HepG2 (cell line): ENCODE results near the gene LYRM1. TPM values are rescaled to one million over a fixed set of nuclear protein-coding genes. Genes with fewer than 3 reads are reported as not detected.

Experiments used
- HDAC1 ChIP-seq: sonication (generic); formaldehyde crosslinking; IDR thresholded peaks from 2 replicates; pipeline ENCODE4 v1.5.1; 2020; ENCODE audit warnings: mild to moderate bottlenecking, missing genetic modification reagents
- MLLT10 ChIP-seq: sonication (generic); formaldehyde crosslinking; IDR thresholded peaks from 2 replicates; pipeline ENCODE4 v1.4.0; 2020; ENCODE audit warnings: missing genetic modification reagents
- NAIF1 ChIP-seq: sonication (generic); formaldehyde crosslinking; IDR thresholded peaks from 2 replicates; pipeline ENCODE4 v1.5.0; 2020; ENCODE audit warnings: mild to moderate bottlenecking, missing genetic modification reagents, borderline replicate concordance
- NBN ChIP-seq: fragments of 450-650 bp; conservative IDR thresholded peaks from 2 replicates; pipeline ENCODE4 v1.6.1; 2017
- ZNF225 ChIP-seq: sonication (generic); formaldehyde crosslinking; IDR thresholded peaks from 2 replicates; pipeline ENCODE4 v1.4.0; 2020; ENCODE audit warnings: mild to moderate bottlenecking, missing genetic modification reagents
- ZNF264 ChIP-seq: sonication (generic); formaldehyde crosslinking; IDR thresholded peaks from 2 replicates; pipeline ENCODE4 v1.4.0; 2020; ENCODE audit warnings: missing genetic modification reagents
- ZNF549 ChIP-seq: sonication (generic); formaldehyde crosslinking; IDR thresholded peaks from 2 replicates; pipeline ENCODE4 v1.5.0; 2020; ENCODE audit warnings: missing genetic modification reagents
- ZNF577 ChIP-seq: sonication (generic); formaldehyde crosslinking; IDR thresholded peaks from 2 replicates; pipeline ENCODE4 v1.4.0; 2020; ENCODE audit warnings: mild to moderate bottlenecking, low read depth, missing genetic modification reagents, borderline replicate concordance
- ZNF670 ChIP-seq: sonication (generic); formaldehyde crosslinking; IDR thresholded peaks from 2 replicates; pipeline ENCODE4 v1.8.0; 2022; ENCODE audit warnings: mild to moderate bottlenecking, missing genetic modification reagents, borderline replicate concordance
- polyA plus RNA-seq, 8 experiments: library from polyadenylated mRNA; depleted of rRNA in 3 of 8; stranded (reverse) in 7 of 8; unstranded in 1 of 8; fragments of >200 nt; fragmentation: Illumina TruSeq in 4 of 8; extraction: Trizol in 4 of 8; gene quantifications; 2 replicates each; pipeline versions ENCODE4 v1.2.1 to v1.2.3, GENCODE V29; 2011 to 2016; ENCODE audit warnings: low read depth in 4 of 8, missing spikeins in 1 of 8, mixed read lengths in 1 of 8; ENCODE audit not compliant: insufficient read depth in 1 of 8
- total RNA-seq, 5 experiments: library from RNA; depleted of rRNA; stranded (reverse); fragments of >200 nt; fragmentation: Illumina TruSeq; extraction: Trizol; gene quantifications; 2 replicates each; pipeline ENCODE4 v1.2.3, GENCODE V29; 2016; ENCODE audit warnings: low read depth in 1 of 5
- TF ChIP-seq, protein P1 (sequence below): IDR thresholded peaks from 2 replicates; pipeline ENCODE4 v1.6.1; 2016; ENCODE audit warnings: missing genetic modification reagents, missing compliant biosample characterization
- TF ChIP-seq, protein P2 (sequence below): sonication (generic); formaldehyde crosslinking; IDR thresholded peaks from 2 replicates; pipeline ENCODE4 v1.9.0; 2021; ENCODE audit warnings: mild to moderate bottlenecking, missing genetic modification reagents
- TF ChIP-seq, protein P3 (sequence below): sonication (generic); formaldehyde crosslinking; IDR thresholded peaks from 2 replicates; pipeline ENCODE4 v1.4.0; 2020; ENCODE audit warnings: missing genetic modification reagents, borderline replicate concordance
- TF ChIP-seq, protein P4 (sequence below): sonication (generic); formaldehyde crosslinking; IDR thresholded peaks from 2 replicates; pipeline ENCODE4 v1.4.0; 2020; ENCODE audit warnings: missing genetic modification reagents

Gene LYRM1
- total and polyA plus RNA-seq, 2 of the 13 experiments (the other 11 are each of a cell fraction or from before 2014, with no cell fraction given): 59.2 to 82.6 TPM

DNA sequence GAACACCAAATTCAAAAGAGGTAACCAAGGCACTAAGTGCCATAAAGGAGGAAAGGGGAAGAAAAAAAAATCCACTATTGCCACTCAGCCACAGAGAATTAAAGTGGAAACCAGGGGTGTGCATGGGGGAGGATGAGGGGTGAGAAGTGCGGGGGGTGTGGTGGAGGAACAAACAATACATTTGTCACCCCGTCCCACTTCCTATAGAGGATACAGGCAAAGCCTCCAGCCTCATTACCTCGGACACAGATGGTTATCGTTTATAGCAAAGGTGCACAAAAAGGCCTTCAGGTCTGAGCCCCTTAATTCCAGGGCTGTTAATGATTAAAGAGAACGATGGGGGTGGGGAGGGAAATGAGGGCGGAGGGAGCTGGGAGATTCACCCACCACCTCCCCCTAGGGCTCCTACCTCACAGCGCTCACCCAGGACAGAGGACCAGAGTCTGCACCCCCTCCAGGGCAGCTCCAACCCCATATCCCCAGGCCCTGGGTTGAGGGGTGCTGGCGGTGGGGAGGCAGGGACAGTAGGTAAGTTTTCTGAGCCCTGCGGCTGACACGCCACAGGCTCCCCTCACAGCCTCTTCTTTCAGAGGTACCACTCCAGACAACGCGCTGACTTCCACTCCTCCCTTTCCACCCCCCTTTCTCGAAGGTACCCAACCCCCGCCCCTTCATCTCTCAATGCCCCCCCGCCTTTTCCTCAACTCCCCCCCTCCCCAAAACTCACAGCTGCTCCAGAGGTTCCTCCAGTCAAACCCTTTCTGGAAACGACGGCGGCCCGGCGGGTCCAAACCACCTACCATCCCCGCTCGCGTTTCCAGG is 883 bp upstream of the LYRM1 start (continued):
- TF ChIP-seq, protein P1, sequence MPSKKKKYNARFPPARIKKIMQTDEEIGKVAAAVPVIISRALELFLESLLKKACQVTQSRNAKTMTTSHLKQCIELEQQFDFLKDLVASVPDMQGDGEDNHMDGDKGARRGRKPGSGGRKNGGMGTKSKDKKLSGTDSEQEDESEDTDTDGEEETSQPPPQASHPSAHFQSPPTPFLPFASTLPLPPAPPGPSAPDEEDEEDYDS (CRISPR knock-in tag): peak; percentile 78
- TF ChIP-seq, protein P2, sequence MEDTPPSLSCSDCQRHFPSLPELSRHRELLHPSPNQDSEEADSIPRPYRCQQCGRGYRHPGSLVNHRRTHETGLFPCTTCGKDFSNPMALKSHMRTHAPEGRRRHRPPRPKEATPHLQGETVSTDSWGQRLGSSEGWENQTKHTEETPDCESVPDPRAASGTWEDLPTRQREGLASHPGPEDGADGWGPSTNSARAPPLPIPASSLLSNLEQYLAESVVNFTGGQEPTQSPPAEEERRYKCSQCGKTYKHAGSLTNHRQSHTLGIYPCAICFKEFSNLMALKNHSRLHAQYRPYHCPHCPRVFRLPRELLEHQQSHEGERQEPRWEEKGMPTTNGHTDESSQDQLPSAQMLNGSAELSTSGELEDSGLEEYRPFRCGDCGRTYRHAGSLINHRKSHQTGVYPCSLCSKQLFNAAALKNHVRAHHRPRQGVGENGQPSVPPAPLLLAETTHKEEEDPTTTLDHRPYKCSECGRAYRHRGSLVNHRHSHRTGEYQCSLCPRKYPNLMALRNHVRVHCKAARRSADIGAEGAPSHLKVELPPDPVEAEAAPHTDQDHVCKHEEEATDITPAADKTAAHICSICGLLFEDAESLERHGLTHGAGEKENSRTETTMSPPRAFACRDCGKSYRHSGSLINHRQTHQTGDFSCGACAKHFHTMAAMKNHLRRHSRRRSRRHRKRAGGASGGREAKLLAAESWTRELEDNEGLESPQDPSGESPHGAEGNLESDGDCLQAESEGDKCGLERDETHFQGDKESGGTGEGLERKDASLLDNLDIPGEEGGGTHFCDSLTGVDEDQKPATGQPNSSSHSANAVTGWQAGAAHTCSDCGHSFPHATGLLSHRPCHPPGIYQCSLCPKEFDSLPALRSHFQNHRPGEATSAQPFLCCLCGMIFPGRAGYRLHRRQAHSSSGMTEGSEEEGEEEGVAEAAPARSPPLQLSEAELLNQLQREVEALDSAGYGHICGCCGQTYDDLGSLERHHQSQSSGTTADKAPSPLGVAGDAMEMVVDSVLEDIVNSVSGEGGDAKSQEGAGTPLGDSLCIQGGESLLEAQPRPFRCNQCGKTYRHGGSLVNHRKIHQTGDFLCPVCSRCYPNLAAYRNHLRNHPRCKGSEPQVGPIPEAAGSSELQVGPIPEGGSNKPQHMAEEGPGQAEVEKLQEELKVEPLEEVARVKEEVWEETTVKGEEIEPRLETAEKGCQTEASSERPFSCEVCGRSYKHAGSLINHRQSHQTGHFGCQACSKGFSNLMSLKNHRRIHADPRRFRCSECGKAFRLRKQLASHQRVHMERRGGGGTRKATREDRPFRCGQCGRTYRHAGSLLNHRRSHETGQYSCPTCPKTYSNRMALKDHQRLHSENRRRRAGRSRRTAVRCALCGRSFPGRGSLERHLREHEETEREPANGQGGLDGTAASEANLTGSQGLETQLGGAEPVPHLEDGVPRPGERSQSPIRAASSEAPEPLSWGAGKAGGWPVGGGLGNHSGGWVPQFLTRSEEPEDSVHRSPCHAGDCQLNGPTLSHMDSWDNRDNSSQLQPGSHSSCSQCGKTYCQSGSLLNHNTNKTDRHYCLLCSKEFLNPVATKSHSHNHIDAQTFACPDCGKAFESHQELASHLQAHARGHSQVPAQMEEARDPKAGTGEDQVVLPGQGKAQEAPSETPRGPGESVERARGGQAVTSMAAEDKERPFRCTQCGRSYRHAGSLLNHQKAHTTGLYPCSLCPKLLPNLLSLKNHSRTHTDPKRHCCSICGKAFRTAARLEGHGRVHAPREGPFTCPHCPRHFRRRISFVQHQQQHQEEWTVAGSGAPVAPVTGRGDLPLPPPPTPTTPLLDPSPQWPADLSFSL (CRISPR knock-in tag): no peak
- TF ChIP-seq ZNF264 (CRISPR knock-in tag) (no peak), MLLT10 (no peak), ZNF670 (CRISPR knock-in tag) (peak; percentile 71; the same call in 1 of the 2 replicates), NAIF1 (CRISPR knock-in tag) (0 out of 2 replicates have a peak, but pooled peaks have one; percentile 6), NBN (no peak), HDAC1 (CRISPR knock-in tag) (peak; percentile 27), ZNF577 (CRISPR knock-in tag) (no peak), ZNF225 (CRISPR knock-in tag) (peak; percentile 85), ZNF549 (CRISPR knock-in tag) (no peak)
- TF ChIP-seq, protein P3, sequence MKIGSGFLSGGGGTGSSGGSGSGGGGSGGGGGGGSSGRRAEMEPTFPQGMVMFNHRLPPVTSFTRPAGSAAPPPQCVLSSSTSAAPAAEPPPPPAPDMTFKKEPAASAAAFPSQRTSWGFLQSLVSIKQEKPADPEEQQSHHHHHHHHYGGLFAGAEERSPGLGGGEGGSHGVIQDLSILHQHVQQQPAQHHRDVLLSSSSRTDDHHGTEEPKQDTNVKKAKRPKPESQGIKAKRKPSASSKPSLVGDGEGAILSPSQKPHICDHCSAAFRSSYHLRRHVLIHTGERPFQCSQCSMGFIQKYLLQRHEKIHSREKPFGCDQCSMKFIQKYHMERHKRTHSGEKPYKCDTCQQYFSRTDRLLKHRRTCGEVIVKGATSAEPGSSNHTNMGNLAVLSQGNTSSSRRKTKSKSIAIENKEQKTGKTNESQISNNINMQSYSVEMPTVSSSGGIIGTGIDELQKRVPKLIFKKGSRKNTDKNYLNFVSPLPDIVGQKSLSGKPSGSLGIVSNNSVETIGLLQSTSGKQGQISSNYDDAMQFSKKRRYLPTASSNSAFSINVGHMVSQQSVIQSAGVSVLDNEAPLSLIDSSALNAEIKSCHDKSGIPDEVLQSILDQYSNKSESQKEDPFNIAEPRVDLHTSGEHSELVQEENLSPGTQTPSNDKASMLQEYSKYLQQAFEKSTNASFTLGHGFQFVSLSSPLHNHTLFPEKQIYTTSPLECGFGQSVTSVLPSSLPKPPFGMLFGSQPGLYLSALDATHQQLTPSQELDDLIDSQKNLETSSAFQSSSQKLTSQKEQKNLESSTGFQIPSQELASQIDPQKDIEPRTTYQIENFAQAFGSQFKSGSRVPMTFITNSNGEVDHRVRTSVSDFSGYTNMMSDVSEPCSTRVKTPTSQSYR (CRISPR knock-in tag): peak; percentile 92
- TF ChIP-seq, protein P4, sequence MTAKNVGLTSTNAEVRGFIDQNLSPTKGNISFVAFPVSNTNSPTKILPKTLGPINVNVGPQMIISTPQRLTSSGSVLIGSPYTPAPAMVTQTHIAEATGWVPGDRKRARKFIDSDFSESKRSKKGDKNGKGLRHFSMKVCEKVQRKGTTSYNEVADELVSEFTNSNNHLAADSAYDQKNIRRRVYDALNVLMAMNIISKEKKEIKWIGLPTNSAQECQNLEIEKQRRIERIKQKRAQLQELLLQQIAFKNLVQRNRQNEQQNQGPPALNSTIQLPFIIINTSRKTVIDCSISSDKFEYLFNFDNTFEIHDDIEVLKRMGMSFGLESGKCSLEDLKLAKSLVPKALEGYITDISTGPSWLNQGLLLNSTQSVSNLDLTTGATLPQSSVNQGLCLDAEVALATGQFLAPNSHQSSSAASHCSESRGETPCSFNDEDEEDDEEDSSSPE (CRISPR knock-in tag): no peak; the same call in 1 of the 2 replicates
